ENCODE measurements around the gene IL17RB.

IL17RB gene

DNA sequence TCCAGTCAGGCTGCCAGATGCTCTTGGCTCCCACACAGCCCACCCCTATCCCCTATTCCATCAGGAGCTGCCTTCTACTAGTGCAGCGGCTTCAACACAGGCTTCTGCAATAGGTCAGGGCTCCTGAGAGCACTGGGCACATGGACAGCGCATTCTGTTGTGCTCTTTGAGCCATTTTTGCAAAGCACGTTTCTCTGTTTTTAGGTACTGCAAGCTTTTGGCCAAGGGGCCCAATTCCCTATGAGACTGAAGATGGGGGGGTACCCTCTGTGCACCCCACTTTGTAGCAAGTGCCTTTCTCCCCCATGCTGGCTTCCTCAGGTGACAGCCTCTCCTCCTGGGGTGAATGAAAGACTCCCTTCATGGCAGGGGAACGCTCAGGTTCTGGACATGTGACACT, 31.3 kb upstream of the IL17RB start:
- H3K36me3 ChIP-seq (ENCODE audit: insufficient read depth, low read depth, low read length) = peaks cover 27% of the 10 kb centered on the region; the same call in 1 of the 2 replicates
- no peak overlapping the region for H3K27ac ChIP-seq (ENCODE audit: low read length)
- H3K9ac ChIP-seq (ENCODE audit: low read depth, low read length) = no peak overlapping the region
- H3K27me3 ChIP-seq (ENCODE audit: insufficient read depth, low read length) = no peaks in the 10 kb centered on the region
- H3K9me3 ChIP-seq (ENCODE audit: insufficient read depth, low read depth, low read length) = no peaks in the 10 kb centered on the region
- no peak overlapping the region for H3K4me3 ChIP-seq (ENCODE audit: low read length)
- peaks cover 3% of the 10 kb centered on the region; the same call in 1 of the 2 replicates for H3K4me1 ChIP-seq (ENCODE audit: insufficient read depth, low read length)

DNA sequence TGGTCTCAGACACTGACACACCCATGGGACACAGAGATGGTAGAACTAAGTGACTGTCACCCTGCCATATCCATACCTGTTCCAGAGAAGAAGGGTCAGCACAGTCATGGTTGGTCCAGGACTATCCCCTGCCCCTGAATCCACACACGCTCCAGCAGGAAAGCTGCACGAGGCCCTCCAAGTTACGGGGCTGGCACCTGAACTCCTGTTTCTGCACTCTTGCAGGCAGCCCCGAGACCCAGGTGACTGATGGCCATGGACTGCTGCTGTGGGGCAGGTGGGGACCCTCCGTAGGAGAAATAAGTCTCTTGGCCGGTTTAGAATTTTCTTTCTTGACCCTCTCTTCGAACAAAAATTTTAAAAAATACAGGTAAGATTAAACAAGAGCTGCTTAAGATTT, 30.7 kb upstream of the IL17RB start:
- H3K9ac ChIP-seq (ENCODE audit: low read depth, low read length) = no peak overlapping the region
- no peak overlapping the region for H3K27ac ChIP-seq (ENCODE audit: low read length)
- H3K4me3 ChIP-seq (ENCODE audit: low read length) = no peak overlapping the region
- H3K36me3 ChIP-seq (ENCODE audit: insufficient read depth, low read depth, low read length) = peaks cover 33% of the 10 kb centered on the region; the same call in 1 of the 2 replicates
- H3K27me3 ChIP-seq (ENCODE audit: insufficient read depth, low read length) = no peaks in the 10 kb centered on the region
- H3K9me3 ChIP-seq (ENCODE audit: insufficient read depth, low read depth, low read length) = no peaks in the 10 kb centered on the region
- peaks cover 3% of the 10 kb centered on the region; the same call in 1 of the 2 replicates for H3K4me1 ChIP-seq (ENCODE audit: insufficient read depth, low read length)

DNA sequence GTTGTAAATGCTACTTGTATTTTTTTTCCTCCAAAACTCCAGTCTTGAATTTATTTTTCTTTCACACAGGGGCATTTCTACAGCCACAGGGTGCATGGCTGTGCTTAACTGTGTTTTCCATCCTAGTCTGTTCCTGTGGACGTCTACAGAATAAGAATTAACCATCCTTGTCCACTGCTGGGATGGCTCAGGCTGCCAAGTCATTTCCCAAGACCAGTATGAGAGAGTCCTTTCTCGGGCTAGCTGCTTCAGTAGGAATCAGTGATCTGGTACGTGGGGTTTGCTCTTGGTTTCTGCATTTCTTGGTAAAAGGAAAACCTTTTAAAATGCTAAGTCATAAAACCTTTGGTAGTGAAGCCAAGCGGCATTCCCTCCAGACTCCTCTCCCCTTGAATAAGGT, 29.9 kb upstream of the IL17RB start:
- H3K27me3 ChIP-seq (ENCODE audit: insufficient read depth, low read length) = no peaks in the 10 kb centered on the region
- H3K9ac ChIP-seq (ENCODE audit: low read depth, low read length) = no peak overlapping the region

DNA sequence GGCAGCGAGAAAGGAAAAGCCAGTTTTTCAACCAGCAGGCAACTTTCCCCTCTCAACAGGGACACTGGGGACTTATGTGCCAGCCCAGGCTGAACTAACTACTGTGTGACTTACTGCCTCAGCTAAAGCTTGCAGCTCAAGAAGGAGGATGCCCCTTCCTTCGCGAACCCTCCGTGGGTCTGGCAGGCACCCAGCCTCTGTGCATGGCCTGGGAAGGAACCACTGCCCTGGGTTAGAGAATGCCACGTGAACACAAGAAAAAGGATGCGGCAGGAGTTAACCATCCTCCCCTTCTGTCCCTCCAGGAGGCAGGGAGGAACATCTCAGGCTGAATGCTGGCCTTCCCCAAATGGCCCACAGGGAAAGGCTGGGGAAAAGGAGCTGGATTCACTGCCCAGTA, 29.2 kb upstream of the IL17RB start:
- H3K27me3 ChIP-seq (ENCODE audit: insufficient read depth, low read length) = no peaks in the 10 kb centered on the region
- no peak overlapping the region for H3K9ac ChIP-seq (ENCODE audit: low read depth, low read length)
- H3K9me3 ChIP-seq (ENCODE audit: insufficient read depth, low read depth, low read length) = no peaks in the 10 kb centered on the region
- H3K4me3 ChIP-seq (ENCODE audit: low read length) = no peak overlapping the region
- peaks cover 36% of the 10 kb centered on the region; the same call in 1 of the 2 replicates for H3K36me3 ChIP-seq (ENCODE audit: insufficient read depth, low read depth, low read length)
- no peak overlapping the region for H3K27ac ChIP-seq (ENCODE audit: low read length)
- H3K4me1 ChIP-seq (ENCODE audit: insufficient read depth, low read length) = peaks cover 3% of the 10 kb centered on the region; the same call in 1 of the 2 replicates

More for the DNA sequence above, 29.9 kb upstream of the IL17RB start:
- Histone ChIP-seq H3K9me3 (ENCODE audit: insufficient read depth, low read depth, low read length) (no peaks in the 10 kb centered on the region), H3K4me1 (ENCODE audit: insufficient read depth, low read length) (peaks cover 3% of the 10 kb centered on the region; the same call in 1 of the 2 replicates), H3K36me3 (ENCODE audit: insufficient read depth, low read depth, low read length) (peaks cover 36% of the 10 kb centered on the region; the same call in 1 of the 2 replicates), H3K27ac (ENCODE audit: low read length) (no peak overlapping the region), H3K4me3 (ENCODE audit: low read length) (no peak overlapping the region)

DNA sequence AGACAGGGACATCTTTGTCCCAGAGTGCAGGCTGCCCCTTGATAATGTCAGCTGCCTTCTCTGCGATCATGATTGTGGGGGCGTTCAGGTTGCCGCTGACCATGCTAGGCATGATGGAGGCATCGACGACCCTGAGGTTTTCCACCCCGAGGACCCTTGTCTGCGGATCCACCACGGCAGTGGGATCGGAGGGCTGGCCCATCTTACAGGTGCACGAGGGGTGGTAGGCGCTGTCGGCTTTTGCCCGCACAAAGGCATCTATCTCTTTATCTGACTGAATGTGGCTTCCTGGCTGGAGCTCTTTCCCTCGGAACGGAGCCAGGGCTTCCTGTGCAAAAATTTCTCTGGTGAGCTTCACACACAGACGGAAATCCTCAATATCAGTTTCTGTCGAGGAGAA, 28.6 kb upstream of the IL17RB start:
- no peaks in the 10 kb centered on the region; the same call in 1 of the 2 replicates for H3K4me1 ChIP-seq (ENCODE audit: insufficient read depth, low read length)
- H3K4me3 ChIP-seq (ENCODE audit: low read length) = no peak overlapping the region
- no peaks in the 10 kb centered on the region for H3K27me3 ChIP-seq (ENCODE audit: insufficient read depth, low read length)
- H3K27ac ChIP-seq (ENCODE audit: low read length) = no peak overlapping the region
- H3K9me3 ChIP-seq (ENCODE audit: insufficient read depth, low read depth, low read length) = no peaks in the 10 kb centered on the region
- H3K36me3 ChIP-seq (ENCODE audit: insufficient read depth, low read depth, low read length) = peaks cover 36% of the 10 kb centered on the region; the same call in 1 of the 2 replicates
- no peak overlapping the region for H3K9ac ChIP-seq (ENCODE audit: low read depth, low read length)

DNA sequence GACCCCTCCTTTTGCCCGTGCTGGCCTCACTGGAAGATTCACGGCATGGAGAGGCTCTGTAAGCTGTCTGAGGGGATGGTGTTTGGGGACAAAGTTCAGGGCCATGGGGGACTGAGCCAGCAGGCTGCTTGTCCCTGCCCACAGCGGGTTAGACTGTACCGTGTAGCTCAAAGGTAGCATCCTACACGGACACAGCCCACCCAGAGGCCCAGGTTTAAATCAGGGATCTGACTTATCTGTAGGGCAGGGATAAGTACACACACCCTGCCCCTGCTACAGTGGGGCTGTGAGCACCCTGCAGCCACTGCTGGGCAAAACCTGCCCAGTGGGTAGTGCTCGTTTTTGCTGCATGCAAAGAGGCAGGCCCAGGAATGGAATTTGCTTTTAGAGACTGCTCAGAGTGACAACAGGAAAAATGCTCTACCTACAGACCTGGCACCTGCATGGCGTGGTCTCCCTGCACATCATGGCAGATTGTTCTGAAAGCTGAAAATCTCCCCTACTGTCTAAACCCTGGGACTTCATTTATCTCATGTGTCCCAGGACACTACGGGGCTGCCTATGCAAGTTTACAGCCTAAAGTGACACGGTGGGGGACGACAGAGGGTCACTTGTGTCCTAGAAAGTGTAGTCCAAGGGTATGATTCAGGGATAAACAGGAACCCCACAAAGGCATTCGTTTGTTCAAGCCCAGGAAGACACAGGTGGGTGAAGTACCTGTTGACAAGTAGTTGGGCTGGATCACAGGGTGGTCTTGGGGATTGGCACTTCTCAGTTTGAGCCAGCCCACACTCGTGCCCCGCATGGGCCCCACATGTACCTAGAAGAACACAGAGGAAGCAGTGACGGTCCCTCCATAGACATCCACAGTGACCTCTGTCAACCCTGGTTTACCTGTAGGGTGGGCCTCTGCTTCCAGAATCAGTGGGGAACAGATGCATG, 27.9 kb upstream of the IL17RB start:
- no peak overlapping the region for H3K4me3 ChIP-seq (ENCODE audit: low read length)
- H3K9me3 ChIP-seq (ENCODE audit: insufficient read depth, low read depth, low read length) = no peaks in the 10 kb centered on the region
- no peaks in the 10 kb centered on the region for H3K4me1 ChIP-seq (ENCODE audit: insufficient read depth, low read length)
- peaks cover 36% of the 10 kb centered on the region; the same call in 1 of the 2 replicates for H3K36me3 ChIP-seq (ENCODE audit: insufficient read depth, low read depth, low read length)
- no peaks in the 10 kb centered on the region for H3K27me3 ChIP-seq (ENCODE audit: insufficient read depth, low read length)
- H3K9ac ChIP-seq (ENCODE audit: low read depth, low read length) = no peak overlapping the region
- no peak overlapping the region for H3K27ac ChIP-seq (ENCODE audit: low read length)

DNA sequence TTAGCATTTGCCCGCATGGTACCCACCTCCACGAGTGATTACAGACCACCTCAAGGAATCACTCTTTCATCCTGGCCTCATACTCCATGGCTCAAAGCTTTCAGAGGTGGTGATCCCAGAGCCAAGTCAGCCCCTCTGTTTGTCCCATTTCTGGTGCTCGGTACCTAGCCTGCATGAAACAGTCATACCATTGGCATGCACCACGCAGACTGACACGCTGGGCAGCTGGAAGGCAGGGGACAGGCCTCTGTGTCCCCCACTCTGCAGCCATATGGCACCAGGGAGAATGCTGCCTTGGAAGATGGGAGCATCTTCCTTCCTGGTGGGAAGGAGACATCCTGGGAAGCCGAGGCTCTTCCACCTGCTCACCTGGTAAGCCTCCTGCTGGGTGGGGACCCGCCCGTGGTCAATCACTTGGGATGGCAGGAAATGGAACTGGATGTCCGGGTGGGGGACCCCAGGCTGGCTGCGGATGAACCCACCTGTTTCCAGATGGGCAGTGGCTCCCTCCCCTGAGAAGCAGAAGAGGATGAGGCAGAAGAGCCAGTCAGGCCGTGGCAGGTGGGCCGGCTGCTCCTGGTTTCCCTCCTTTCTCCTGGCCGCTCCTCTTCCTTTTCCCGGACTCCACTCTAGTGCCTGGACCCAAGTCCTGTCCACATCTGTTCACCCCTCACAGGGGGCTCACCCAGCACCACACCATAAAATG, 27.1 kb upstream of the IL17RB start:
- Histone ChIP-seq H3K27ac (ENCODE audit: low read length) (no peak overlapping the region), H3K4me1 (ENCODE audit: insufficient read depth, low read length) (no peaks in the 10 kb centered on the region), H3K4me3 (ENCODE audit: low read length) (no peak overlapping the region), H3K27me3 (ENCODE audit: insufficient read depth, low read length) (no peaks in the 10 kb centered on the region), H3K9ac (ENCODE audit: low read depth, low read length) (no peak overlapping the region), H3K36me3 (ENCODE audit: insufficient read depth, low read depth, low read length) (peaks cover 36% of the 10 kb centered on the region; the same call in 1 of the 2 replicates), H3K9me3 (ENCODE audit: insufficient read depth, low read depth, low read length) (no peaks in the 10 kb centered on the region)

DNA sequence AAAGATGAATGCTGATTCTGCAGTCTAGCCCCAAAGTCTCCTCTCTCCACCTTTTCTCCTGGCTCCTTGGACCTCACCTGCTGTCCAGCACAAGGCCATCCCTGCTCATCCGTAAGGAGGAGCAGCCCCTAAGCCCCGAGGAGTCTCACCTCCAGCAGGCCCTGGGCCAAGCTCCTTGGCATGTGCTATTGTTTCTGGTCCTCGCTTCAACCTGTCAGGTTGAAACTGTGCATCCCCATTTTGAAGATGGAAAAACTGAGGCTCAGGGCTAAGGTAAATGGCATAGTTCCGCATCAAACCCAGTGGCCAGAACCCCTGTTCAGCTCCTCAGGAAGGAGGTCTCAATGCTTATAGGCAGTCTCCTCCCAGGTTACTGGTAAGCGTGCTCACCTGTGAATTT, 26.3 kb upstream of the IL17RB start:
- no peaks in the 10 kb centered on the region for H3K9me3 ChIP-seq (ENCODE audit: insufficient read depth, low read depth, low read length)
- H3K9ac ChIP-seq (ENCODE audit: low read depth, low read length) = no peak overlapping the region
- no peak overlapping the region for H3K27ac ChIP-seq (ENCODE audit: low read length)
- H3K36me3 ChIP-seq (ENCODE audit: insufficient read depth, low read depth, low read length) = peaks cover 35% of the 10 kb centered on the region; the same call in 1 of the 2 replicates
- no peak overlapping the region for H3K4me3 ChIP-seq (ENCODE audit: low read length)
- H3K4me1 ChIP-seq (ENCODE audit: insufficient read depth, low read length) = no peaks in the 10 kb centered on the region
- no peaks in the 10 kb centered on the region for H3K27me3 ChIP-seq (ENCODE audit: insufficient read depth, low read length)

DNA sequence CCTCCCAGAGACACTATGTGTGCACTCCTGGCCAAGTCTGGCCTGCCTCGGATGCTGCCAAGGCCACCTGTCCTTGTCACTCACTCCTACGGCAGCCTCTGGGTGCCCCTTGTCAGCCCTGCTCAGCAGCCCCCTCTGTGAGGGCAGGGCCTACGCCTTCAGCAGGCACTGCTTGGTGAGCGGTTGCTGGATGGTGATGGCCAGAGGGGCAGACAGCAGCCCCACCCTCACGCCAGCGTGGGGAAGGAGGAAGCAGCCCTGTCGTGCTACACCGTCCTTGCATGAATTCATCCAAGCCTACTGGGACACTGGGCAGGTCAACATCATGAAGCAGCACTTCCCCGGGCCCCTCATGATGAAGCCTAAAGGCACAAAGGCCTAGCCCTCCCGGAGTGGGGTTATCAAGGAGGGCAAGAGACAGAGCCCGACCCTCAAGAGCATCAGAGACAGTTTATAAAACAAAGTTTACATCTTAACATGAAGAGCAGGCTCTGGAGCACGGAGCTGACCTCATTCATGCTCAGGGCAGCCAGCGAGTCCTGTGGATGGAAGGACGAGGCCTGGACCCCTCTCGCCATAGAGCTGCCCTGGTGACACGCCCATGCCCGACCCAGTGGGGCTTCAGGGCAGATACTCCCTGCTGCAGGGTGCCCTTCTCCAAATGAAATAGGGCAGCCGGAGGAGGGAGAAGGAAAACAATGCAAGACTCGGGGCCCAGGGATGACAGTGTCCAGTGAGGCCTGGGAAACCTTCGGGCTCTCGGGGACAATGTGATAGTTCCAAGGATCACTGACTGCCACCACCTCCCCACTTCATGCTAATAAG, 25.4 kb upstream of the IL17RB start:
- Histone ChIP-seq H3K9ac (ENCODE audit: low read depth, low read length) (no peak overlapping the region), H3K36me3 (ENCODE audit: insufficient read depth, low read depth, low read length) (peaks cover 30% of the 10 kb centered on the region; the same call in 1 of the 2 replicates), H3K27ac (ENCODE audit: low read length) (no peak overlapping the region), H3K4me3 (ENCODE audit: low read length) (no peak overlapping the region), H3K27me3 (ENCODE audit: insufficient read depth, low read length) (no peaks in the 10 kb centered on the region), H3K4me1 (ENCODE audit: insufficient read depth, low read length) (no peaks in the 10 kb centered on the region), H3K9me3 (ENCODE audit: insufficient read depth, low read depth, low read length) (no peaks in the 10 kb centered on the region)

DNA sequence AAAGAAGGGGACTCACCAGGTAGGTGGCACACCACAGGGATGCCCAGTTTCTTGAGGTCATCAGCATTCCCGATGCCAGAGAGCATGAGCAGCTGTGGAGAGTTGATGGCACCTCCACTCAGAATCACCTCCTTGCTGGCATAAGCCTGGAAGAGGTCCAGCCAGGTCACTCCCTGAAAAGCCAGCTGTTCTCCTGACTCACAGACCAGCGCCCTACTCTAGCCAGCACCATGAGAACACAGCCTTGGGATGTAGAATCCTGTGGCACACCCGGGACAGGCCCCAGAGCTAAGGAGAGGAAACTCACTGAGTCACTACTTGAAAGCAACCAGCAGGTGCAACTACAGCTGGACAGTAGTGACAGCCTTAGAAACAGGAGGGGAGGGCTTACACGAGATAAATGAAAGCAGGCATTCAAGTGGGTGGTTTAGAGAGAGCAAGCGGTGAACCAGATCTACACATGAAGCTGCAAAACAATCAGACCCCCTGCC, 24.7 kb upstream of the IL17RB start:
- Histone ChIP-seq H3K27me3 (ENCODE audit: insufficient read depth, low read length) (no peaks in the 10 kb centered on the region), H3K4me3 (ENCODE audit: low read length) (no peak overlapping the region), H3K9ac (ENCODE audit: low read depth, low read length) (no peak overlapping the region), H3K4me1 (ENCODE audit: insufficient read depth, low read length) (no peaks in the 10 kb centered on the region), H3K27ac (ENCODE audit: low read length) (no peak overlapping the region), H3K36me3 (ENCODE audit: insufficient read depth, low read depth, low read length) (peaks cover 30% of the 10 kb centered on the region; the same call in 1 of the 2 replicates), H3K9me3 (ENCODE audit: insufficient read depth, low read depth, low read length) (no peaks in the 10 kb centered on the region)

DNA sequence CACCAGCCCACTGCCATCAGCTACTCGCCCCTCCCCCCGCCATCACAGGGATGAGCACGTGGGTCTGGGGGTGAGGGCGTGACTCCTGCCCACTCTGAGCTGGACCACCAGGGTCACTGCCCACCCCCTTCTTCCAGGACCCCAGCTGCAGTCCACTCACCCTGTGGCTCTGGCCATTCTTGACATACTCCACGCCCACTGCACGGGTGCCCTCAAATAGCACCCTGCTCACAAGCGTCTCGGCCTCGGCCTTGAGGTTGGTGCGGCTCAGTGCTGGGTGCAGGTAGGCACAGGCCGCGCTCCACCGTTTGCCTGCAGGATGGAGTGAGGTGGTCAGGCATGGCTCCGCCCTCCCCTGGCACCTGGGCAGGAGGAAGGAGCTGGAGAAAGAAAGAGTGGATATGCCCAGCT, 24.0 kb upstream of the IL17RB start:
- H3K27me3 ChIP-seq (ENCODE audit: insufficient read depth, low read length) = no peaks in the 10 kb centered on the region

More for the DNA sequence above, 24.0 kb upstream of the IL17RB start:
- no peak overlapping the region for H3K4me3 ChIP-seq (ENCODE audit: low read length)
- H3K9me3 ChIP-seq (ENCODE audit: insufficient read depth, low read depth, low read length) = no peaks in the 10 kb centered on the region
- H3K36me3 ChIP-seq (ENCODE audit: insufficient read depth, low read depth, low read length) = peaks cover 26% of the 10 kb centered on the region; the same call in 1 of the 2 replicates
- no peak overlapping the region for H3K9ac ChIP-seq (ENCODE audit: low read depth, low read length)
- no peaks in the 10 kb centered on the region for H3K4me1 ChIP-seq (ENCODE audit: insufficient read depth, low read length)
- H3K27ac ChIP-seq (ENCODE audit: low read length) = no peak overlapping the region

Data from iPS-20b (cell line).